B cell (primary cell): Measurements from ENCODE around the gene IL1F10. TPM values are rescaled to one million over a fixed set of nuclear protein-coding genes. Genes with fewer than 3 reads are reported as not detected.

Source experiments
- ATAC-seq: fragments of 200-7000 bp; cut with Tn5 transposase; one replicate; pipeline ENCODE4 v1.10.0; 2021; ENCODE audit warnings: low read depth, mild to moderate bottlenecking, moderate number of reproducible peaks, moderate library complexity
- CTCF ChIA-PET: fragments of 350-600 bp; sonication (Branson Sonifier 250); formaldehyde crosslinking; loops from one replicate; lab custom pipeline; 2021; ENCODE audit warnings: antibody characterized with exemption, inconsistent platforms; lab: Charles Lee
- POLR2A ChIA-PET: fragments of 350-600 bp; sonication (Branson Sonifier 250); formaldehyde crosslinking; loops from one replicate; lab custom pipeline; 2021; ENCODE audit warnings: antibody characterized with exemption; lab: Charles Lee
- DNase-seq: peaks from one replicate; pipeline ENCODE4 v3.0.0; 2013
- H2AFZ ChIP-seq: 2 replicates; pipeline ENCODE4 v1.6.1; 2012; ENCODE audit warnings: mild to moderate bottlenecking, low read depth, low read length; ENCODE audit not compliant: insufficient read depth, poor library complexity, severe bottlenecking
- H3K27ac ChIP-seq, 2 donors: 1 replicate in 1 of 2; 2 replicates in 1 of 2; pipeline ENCODE4 v1.5.1; 2012 to 2013; ENCODE audit warnings: low read length in 2 of 2, mild to moderate bottlenecking in 2 of 2, moderate library complexity in 1 of 2
- H3K27me3 ChIP-seq, 4 experiments: fragments of 200-600 bp in 1 of 4; sonication (generic) in 1 of 4; replicated peaks in 1 of 4; 1 replicate in 2 of 4; 2 replicates in 2 of 4; pipeline versions ENCODE4 v1.6.1 to v1.7.0; 2013 to 2016; ENCODE audit warnings: low read length in 3 of 4, mild to moderate bottlenecking in 2 of 4, mixed read lengths in 1 of 4, moderate library complexity in 1 of 4; ENCODE audit not compliant: insufficient read depth in 4 of 4, control insufficient read depth in 3 of 4; ENCODE audit errors: control extremely low read depth in 1 of 4
- H3K36me3 ChIP-seq, 2 experiments: replicated peaks in 1 of 2; 1 replicate in 1 of 2; 2 replicates in 1 of 2; pipeline versions ENCODE4 v1.6.1 to v1.7.1; 2013; ENCODE audit warnings: low read length in 1 of 2; ENCODE audit not compliant: insufficient read depth in 2 of 2, control insufficient read depth in 1 of 2; ENCODE audit errors: control extremely low read depth in 1 of 2, extremely low read depth in 1 of 2
- H3K4me1 ChIP-seq, 2 donors: fragments of 200-600 bp in 1 of 2; sonication (generic) in 1 of 2; 1 replicate in 1 of 2; 2 replicates in 1 of 2; pipeline versions ENCODE4 v1.5.1 to v1.6.1; 2013 to 2017; ENCODE audit warnings: low read length in 2 of 2; ENCODE audit not compliant: control insufficient read depth in 2 of 2, insufficient read depth in 2 of 2
- H3K4me2 ChIP-seq: replicated peaks from 2 replicates; pipeline ENCODE3; 2012; ENCODE audit warnings: mild to moderate bottlenecking, low read depth, low read length; ENCODE audit not compliant: poor library complexity, severe bottlenecking
- H3K4me3 ChIP-seq, 5 experiments: fragments of 200-600 bp in 1 of 5; sonication (generic) in 1 of 5; 1 replicate in 3 of 5; 2 replicates in 2 of 5; pipeline versions ENCODE4 v1.5.1 to v1.7.0; 2011 to 2016; ENCODE audit warnings: low read length in 4 of 5, mild to moderate bottlenecking in 4 of 5, low read depth in 2 of 5, control low read depth in 1 of 5, moderate library complexity in 1 of 5; ENCODE audit not compliant: insufficient read depth in 1 of 5; ENCODE audit errors: control extremely low read depth in 1 of 5, extremely low read depth in 1 of 5
- H3K79me2 ChIP-seq: fragments of 200-600 bp; sonication (generic); one replicate; pipeline ENCODE4 v1.6.0; 2016; ENCODE audit warnings: low read length; ENCODE audit not compliant: control insufficient read depth, insufficient read depth
- H3K9ac ChIP-seq: fragments of 200-600 bp; sonication (generic); 2 replicates; pipeline ENCODE4 v1.6.1; 2017; ENCODE audit warnings: mild to moderate bottlenecking, low read length, moderate library complexity
- H3K9me3 ChIP-seq, 3 donors: one replicate each; pipeline versions ENCODE4 v1.6.1 to v1.7.1; 2013; ENCODE audit warnings: low read length in 2 of 3; ENCODE audit not compliant: control insufficient read depth in 2 of 3, insufficient read depth in 1 of 3; ENCODE audit errors: control extremely low read depth in 1 of 3
- H4K20me1 ChIP-seq: 2 replicates; pipeline ENCODE4 v1.6.0; 2012; ENCODE audit warnings: mild to moderate bottlenecking, low read length; ENCODE audit not compliant: insufficient read depth, control insufficient read depth, poor library complexity, severe bottlenecking
- H3K27ac Mint-ChIP-seq: one replicate; pipeline ENCODE4 v1.8.0; 2021; ENCODE audit warnings: mixed read lengths
- H3K27me3 Mint-ChIP-seq: one replicate; pipeline ENCODE4 v1.8.0; 2021; ENCODE audit warnings: mixed read lengths
- H3K4me1 Mint-ChIP-seq: one replicate; pipeline ENCODE4 v1.8.0; 2021; ENCODE audit warnings: mixed read lengths
- H3K4me3 Mint-ChIP-seq: one replicate; pipeline ENCODE4 v1.8.0; 2021; ENCODE audit warnings: mixed read lengths
- H3K9me3 Mint-ChIP-seq: one replicate; pipeline ENCODE4 v1.8.0; 2022; ENCODE audit warnings: mixed read lengths; ENCODE audit not compliant: insufficient read depth
- CTCF ChIP-seq: fragments of 200-600 bp; IDR thresholded peaks from one replicate; pipeline ENCODE4 v1.8.0; 2022; ENCODE audit warnings: antibody characterized with exemption, mild to moderate bottlenecking
- EZH2 ChIP-seq: IDR thresholded peaks from 2 replicates; pipeline ENCODE4 v1.6.1; 2012; ENCODE audit warnings: borderline replicate concordance, low read depth, mild to moderate bottlenecking, moderate library complexity, low read length; ENCODE audit not compliant: insufficient read depth, poor library complexity, severe bottlenecking
- WGBS: methylation state at CpG from one replicate; pipeline ENCODE4 v1.1.5; 2013; ENCODE audit warnings: missing lambda C conversion rate; ENCODE audit not compliant: insufficient coverage; 5-methylcytosine and 5-hydroxymethylcytosine counted together
- intact Hi-C: fragments of 100-400 bp; cut with micrococcal nuclease; formaldehyde crosslinking; loops from one replicate; pipeline ENCODE4 v1.10.0; 2022
- polyA plus RNA-seq: library from polyadenylated mRNA; depleted of rRNA; stranded (reverse); fragments of >200 nt; gene quantifications from 2 replicates; pipeline ENCODE4 v1.2.3, GENCODE V29; 2012
- total RNA-seq, 2 donors: library from RNA; stranded (reverse); fragments of 120-200 nt in 1 of 2; gene quantifications; 1 replicate in 1 of 2; 2 replicates in 1 of 2; pipeline versions ENCODE4 v1.2.3 to v1.2.4, GENCODE V29; 2013 to 2022

IL1F10 gene
- total and polyA plus RNA-seq, 2 donors (not counting 1 experiment from before 2014, with no cell fraction given): not detected

GRCh38 chr2:113039719-113040118, 28.1 kb upstream of the IL1F10 start:
- no peak overlapping the region for H2AFZ ChIP-seq

GRCh38 chr2:113041871-113042270, 25.9 kb upstream of the IL1F10 start:
- DNase-seq: no peak
- CTCF ChIA-PET: no interaction called here
- intact Hi-C loops: no loop called here

More at GRCh38 chr2:113039719-113040118, 28.1 kb upstream of the IL1F10 start:
- H3K36me3 ChIP-seq: no peaks in the 10 kb centered on the region
- no peak overlapping the region for H3K4me3 ChIP-seq
- peaks cover 0 to 2% (median 0%) of the 10 kb centered on the region in 3 donors for H3K9me3 ChIP-seq
- H4K20me1 ChIP-seq: no peaks in the 10 kb centered on the region
- Mint-ChIP-seq H3K4me3 (no peak overlapping the region), H3K27me3 (peaks cover 42% of the 10 kb centered on the region), H3K9me3 (no peaks in the 10 kb centered on the region), H3K4me1 (no peaks in the 10 kb centered on the region), H3K27ac (no peak overlapping the region)
- WGBS: 42% methylated on average over 4 of the region's 5 CpGs
- H3K4me2 ChIP-seq: no peak overlapping the region
- peaks cover 0 to 4% (median 0%) of the 10 kb centered on the region in 4 experiments for H3K27me3 ChIP-seq
- no peaks in the 10 kb centered on the region for H3K4me1 ChIP-seq
- no peak for DNase-seq
- TF ChIP-seq CTCF (no peak), EZH2 (no peak)
- no peaks in the 10 kb centered on the region for H3K79me2 ChIP-seq
- ChIA-PET CTCF (no interaction called here), POLR2A (no interaction called here)
- no peak for ATAC-seq
- no peak overlapping the region for H3K9ac ChIP-seq
- intact Hi-C loops: no loop called here
- no peak overlapping the region for H3K27ac ChIP-seq

More at GRCh38 chr2:113041871-113042270, 25.9 kb upstream of the IL1F10 start:
- Histone ChIP-seq H3K27me3 (peaks cover 0 to 4% (median under 1%) of the 10 kb centered on the region in 4 experiments), H3K36me3 (no peaks in the 10 kb centered on the region), H3K4me1 (no peaks in the 10 kb centered on the region), H3K4me3 (no peak overlapping the region), H2AFZ (no peak overlapping the region), H4K20me1 (no peaks in the 10 kb centered on the region), H3K79me2 (no peaks in the 10 kb centered on the region), H3K9ac (no peak overlapping the region), H3K27ac (no peak overlapping the region), H3K9me3 (peaks cover 0 to 2% (median 0%) of the 10 kb centered on the region in 3 donors), H3K4me2 (no peak overlapping the region)
- Mint-ChIP-seq H3K27ac (no peak overlapping the region), H3K27me3 (peaks cover 38% of the 10 kb centered on the region), H3K4me3 (no peak overlapping the region), H3K9me3 (no peaks in the 10 kb centered on the region), H3K4me1 (no peaks in the 10 kb centered on the region)
- POLR2A ChIA-PET: no interaction called here
- no peak for ATAC-seq
- 76% methylated on average over 4 of the region's 5 CpGs for WGBS
- TF ChIP-seq CTCF (no peak), EZH2 (no peak)
